COR-L47 (cell line): Measurements from ENCODE around the gene ACOD1.

Source experiments
- DNase-seq: peaks from one replicate; lab custom pipeline; 2025; lab: John Stamatoyannopoulos, UW

The ACOD1 gene

GRCh38 chr13:76991796-76992547, 43.7 kb downstream of the ACOD1 start, which contains the start of gene CLN5:
TSS of gene CLN5 (plus strand) at chr13:76992081. CDS start at chr13:76992099, 18 bp downstream.
- peak; percentile 88 for DNase-seq

- DNase-seq, result no peak
These were observed 44.3 kb downstream of the ACOD1 start for GRCh38 chr13:76992548-76993001.

- no peak for DNase-seq
These were observed 44.7 kb downstream of the ACOD1 start for GRCh38 chr13:76993021-76993420.

- DNase-seq, result no peak
These were observed 45.2 kb downstream of the ACOD1 start for GRCh38 chr13:76993473-76993872.

- DNase-seq, result no peak
These were observed 46.0 kb downstream of the ACOD1 start for GRCh38 chr13:76994281-76994680.

- no peak for DNase-seq
These were observed 52.2 kb downstream of the ACOD1 start for GRCh38 chr13:77000475-77000874.

GRCh38 chr13:77001540-77001939, 53.2 kb downstream of the ACOD1 start:
- no peak for DNase-seq

- DNase-seq, result no peak
These were observed 53.8 kb downstream of the ACOD1 start for GRCh38 chr13:77001963-77002587.

- DNase-seq, result no peak
These were observed 54.4 kb downstream of the ACOD1 start for GRCh38 chr13:77002590-77003190.
